Caki2 (cell line): ENCODE measurements around the gene SLC27A1. TPM values are rescaled to one million over a fixed set of nuclear protein-coding genes. Genes with fewer than 3 reads are reported as not detected.
"Not testable (repeated sequence)": the region's sequence is repeated elsewhere in the genome, so short reads cannot be mapped to it uniquely, and the experiment has no call there.

Experiments
- DNase-seq: peaks from one replicate; pipeline ENCODE4 v3.0.0-alpha.2; 2015; ENCODE audit warnings: low read depth
- in situ Hi-C: cut with HindIII; loops from 2 replicates; pipeline ENCODE4 v1.10.0; 2016; ENCODE audit warnings: low sequenced_read_pairs, low pct_unique_long_range_greater_than_20kb, mixed read lengths
- total RNA-seq: library from RNA; depleted of rRNA; stranded (reverse); fragments of >200 nt; shearing (Covaris generic); gene quantifications from 2 replicates; pipeline ENCODE4 v1.2.3, GENCODE V29; 2014; ENCODE audit warnings: low replicate concordance

Gene SLC27A1
- total RNA-seq, 1 experiment from 2014 or later, result 18.2 TPM

DNA sequence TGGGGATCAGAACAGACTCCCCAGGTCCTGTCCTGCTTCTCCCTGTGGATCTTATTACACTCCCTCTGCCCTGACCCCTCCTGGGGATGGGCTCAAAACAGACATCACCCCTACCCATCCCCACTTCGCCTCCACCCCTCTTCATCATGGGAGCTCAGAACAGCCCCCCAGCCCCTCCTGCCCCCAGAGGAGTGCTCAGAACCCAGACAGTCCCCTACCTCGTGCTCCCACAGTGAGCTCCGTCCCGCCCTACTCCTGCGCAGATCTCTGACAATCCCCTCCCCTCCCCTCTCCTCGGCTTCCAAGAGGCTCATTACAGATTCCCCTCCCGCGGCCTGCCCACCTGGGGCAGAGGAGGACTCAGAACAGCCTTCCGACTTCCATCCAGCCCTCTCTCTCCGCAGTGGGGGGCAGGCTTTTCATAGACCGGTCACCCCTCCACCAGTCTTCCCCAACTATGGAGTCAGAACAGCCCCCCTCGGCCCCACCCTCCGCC, 15.7 kb upstream of the SLC27A1 start:
- DNase-seq, result no peak
- in situ Hi-C loops, result no loop called here

DNA sequence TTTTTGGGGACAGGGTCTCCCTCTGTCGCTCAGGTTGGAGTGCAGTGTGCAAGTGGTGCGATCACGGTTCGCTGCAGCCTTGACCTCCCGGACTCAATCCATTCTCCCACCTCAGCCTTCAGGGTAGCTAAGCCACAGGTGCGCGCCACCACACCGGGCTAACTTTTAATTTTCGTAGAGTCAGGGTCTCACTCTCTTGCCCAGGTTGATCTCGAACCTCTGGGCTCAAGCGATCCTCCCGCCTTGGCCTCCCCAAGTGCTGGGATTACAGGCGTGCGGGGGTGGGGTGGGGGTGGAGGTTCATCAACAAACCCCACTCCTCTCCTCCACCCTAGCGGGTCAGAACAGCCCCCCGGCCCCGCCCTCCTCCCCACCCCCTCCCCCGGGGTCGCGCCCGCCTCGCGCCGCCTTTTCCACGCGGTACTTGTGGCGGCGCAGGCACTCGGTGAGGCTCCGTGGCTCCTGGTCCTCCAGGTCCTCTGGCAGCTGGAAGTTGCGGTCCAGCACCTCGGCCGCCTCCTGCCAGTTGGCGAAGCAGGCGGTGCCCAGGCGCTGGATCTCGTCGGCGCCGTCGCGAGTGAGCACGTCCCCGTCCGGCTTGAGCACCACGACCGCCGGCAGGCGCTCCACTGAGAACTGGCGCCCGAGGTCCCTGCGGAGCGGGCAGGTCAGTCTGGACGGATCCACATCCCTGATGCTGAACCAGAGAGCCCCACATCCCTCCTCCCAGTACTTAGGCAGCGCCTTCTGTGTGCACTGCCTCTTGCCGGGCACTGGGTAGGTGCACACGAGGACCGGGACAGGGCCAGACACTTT, 14.8 kb upstream of the SLC27A1 start:
- no peak for DNase-seq
- in situ Hi-C loops, result no loop called here

DNA sequence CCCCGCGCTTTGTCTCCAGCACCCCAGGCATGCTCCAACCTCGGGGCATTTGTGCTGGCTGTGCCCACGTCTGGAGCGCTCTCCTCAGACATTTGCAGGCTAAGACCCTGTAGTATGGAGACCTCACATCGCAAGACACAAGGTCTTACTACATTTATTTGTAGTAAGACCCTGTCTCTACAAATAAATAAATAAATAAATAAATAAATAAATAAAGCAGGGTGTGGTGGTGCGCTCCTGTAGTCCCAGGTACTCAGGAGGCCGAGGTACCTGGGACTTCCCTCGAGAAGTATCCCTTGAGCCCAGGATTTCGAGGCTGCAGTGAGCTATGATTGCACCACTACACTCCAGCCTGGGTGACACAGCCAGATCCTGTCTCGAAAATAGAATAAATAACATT, 14.2 kb upstream of the SLC27A1 start:
- in situ Hi-C loops, result no loop called here
- no peak for DNase-seq

DNA sequence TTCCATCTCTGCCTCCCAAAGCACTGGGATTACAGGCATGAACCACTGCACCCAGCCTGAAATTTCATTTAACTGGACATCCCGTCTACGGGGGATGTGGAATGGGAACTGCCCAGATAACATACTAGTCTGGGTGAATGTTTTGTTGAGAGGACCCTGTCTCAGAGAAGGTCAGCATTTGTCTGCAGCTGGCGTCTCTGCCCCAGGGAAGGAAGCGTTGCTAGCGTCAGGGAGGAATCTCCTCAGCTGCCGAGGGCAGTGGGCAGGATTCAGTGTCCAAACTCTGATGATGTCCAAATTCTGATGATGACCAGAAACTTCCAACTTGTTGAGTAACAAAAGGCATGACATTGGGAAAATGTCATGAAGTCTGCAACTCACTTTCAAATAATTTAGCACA, 12.7 kb upstream of the SLC27A1 start:
- DNase-seq, result no peak
- in situ Hi-C loops, result no loop called here

DNA sequence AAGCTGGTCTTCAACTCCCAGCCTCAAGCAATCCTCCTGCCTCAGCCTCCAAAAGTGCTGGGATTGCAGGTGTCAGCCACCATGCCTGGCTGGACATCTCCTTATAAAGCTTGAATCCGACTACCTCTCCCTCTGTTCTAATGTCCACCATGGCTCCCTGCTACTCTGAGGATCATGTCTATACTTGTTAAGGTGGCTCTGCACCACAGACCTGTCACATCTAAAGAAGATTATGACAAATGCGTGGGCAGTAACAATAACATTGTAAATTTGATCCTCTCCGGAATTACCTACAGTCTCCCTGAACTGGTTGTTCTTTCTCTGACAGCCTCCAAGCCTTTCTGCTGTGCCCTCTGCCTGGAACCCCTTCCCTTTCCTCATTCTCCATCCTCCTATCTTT, 11.4 kb upstream of the SLC27A1 start:
- DNase-seq, result no peak
- in situ Hi-C loops, result no loop called here

DNA sequence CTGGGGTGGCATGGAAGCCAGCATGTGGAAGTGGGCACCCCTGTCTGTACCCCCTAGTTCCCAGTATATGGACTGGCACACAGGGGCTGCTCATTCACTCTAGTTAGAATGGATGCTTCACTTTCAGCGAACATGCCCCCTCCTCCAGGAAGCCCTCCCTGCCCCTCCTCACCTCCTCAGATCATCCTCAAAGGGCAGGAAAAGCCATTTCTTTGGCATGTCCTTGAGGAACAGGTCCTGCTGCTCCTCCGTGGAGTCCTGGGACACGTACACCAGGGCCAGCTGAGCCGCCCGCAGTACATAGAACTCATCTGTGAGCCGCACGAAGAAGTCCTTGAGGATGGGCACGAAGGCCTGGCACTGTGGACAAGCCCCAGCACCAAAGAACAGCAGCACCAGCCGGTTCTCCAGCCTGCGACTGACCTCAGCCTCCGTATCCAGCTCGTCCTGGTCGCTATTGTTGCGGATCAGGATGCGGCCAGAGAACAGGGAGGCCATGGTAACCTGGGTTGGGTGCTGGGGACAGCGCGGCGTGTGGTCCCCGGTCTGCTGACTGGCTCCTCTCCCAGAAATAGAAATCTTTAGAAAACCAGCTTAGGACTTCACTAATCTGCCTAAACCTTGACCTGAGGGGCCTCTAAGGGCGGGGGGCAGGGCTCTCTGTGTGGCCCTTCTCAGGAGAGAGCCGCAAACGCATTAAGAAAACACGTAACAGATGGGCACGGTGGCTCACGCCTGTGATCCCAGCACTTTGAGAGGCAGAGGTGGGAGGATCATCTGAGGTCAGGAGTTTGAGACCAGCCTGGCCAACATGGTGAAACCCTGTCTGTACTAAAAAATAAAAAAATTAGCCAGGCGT, 9.7 kb upstream of the SLC27A1 start, which contains the start of gene NXNL1:
TSS of gene NXNL1 (minus strand) at position 555 of the 859 bp plus-strand sequence. CDS start at position 498, 57 bp downstream.
- no peak for DNase-seq
- in situ Hi-C loops, result no loop called here

DNA sequence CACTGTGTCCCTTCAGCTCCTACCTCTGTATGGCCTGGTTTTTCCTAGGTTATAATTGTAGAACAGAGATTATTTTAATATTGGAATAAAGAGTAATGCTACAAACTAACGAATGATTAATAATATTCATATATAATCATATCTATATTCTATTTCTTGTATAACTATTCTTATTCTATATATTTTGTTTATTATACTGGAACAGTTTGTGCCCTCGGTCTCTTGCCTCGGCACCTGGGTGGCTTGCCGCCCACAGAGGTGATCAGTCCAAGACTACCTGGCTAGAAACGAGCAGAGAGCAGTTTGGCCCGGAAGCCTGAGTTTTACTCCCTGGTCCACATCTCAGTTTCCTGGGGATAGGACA, 3.9 kb upstream of the SLC27A1 start:
- in situ Hi-C loops, result no loop called here
- no peak for DNase-seq

DNA sequence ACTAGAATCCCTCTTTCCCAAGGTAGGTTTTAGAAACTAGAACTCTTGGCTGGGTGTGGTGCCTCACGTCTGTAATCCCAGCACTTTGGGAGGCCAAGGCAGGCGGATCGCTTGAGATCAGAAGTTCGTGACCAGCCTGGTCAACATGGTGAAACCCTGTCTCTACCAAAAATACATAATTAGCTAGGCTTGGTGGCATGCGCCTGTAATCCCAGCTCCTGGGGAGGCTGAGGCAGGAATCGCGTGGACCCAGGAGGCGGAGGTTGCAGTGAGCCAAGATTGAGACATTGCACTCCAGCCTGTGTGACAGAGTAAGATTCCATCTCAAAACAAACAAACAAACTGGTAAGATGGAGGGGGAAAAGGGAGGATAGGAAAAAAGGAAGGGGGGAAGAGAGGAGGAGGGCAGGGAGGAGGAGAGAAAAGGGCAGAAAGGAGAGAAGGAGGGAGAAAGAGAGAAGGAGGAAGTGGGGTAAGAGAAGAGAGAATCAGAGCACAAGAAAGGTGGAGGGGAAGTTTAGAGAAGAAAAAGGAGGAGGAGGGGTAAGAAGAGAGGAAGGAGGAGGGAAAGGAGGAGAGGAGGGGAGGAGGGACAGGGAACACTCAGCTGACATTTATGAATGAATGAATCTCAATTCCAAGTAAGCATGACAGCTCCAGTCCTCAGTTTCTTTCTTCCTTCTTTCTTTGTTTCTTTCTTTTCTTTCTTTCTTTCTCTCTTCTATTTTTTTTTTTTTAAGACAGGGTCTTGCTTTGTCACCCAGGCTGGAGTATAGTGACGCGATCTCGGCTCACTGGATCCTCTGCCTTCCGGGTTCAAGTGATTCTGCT, 2.6 kb upstream of the SLC27A1 start:
- in situ Hi-C loops, result no loop called here
- DNase-seq, result no peak

DNA sequence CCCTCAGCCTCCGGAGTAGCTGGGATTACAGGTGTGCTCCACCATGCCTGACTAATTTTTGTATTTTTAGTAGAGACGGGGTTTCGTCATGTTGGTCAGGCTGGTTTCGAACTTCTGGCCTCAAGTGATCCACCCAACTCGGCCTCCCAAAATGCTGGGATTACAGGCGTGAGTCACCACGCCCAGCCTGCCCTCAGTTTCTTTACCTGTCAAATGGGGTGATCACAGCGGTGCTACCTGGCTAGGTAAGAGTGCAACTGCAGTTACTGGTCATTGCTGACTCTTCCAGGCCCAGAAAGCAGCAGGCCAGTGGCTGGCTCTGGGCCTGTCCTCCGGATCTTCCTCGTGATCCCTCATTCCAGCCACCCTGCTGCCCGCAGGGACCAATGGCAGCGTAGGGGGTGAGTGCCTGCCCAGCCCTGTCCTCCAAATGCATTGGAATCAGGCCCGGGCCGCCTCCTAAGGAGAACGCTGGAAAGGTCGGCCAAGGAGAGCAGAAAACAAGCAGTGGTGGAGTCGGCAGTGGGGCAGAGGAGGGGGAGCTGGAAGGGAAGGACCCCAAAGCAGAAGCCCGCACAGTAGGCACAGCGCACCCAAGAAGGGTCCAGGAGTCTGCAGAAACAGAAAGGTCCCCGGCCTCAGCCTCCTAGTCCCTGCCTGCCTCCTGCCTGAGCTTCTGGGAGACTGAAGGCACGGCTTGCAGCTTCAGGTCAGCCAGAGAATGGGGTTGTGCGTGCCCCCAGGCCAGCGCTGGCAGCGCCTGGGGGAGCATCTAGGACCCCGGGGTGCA, 1.8 kb upstream of the SLC27A1 start:
- DNase-seq, result no peak
- in situ Hi-C loops, result no loop called here

DNA sequence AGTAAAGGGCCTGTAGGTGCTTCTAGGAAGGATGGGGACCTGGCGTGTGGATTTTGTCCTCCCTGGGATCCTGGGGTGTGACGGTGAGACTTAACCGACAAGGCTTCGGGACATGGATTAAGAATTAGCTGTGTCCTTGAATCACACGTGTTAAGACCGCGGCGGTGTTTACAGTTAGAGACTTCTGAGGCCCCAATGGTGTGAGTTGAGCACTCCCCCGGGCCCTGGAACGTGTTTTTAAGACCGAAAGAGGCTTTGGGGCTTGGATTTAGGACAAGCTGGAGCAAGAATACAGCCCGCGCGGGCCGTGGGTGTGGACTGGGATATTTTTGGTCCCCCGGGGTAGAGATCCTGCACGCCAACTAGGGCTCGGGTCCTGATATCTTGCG, 1.2 kb upstream of the SLC27A1 start:
- DNase-seq, result no peak

DNA sequence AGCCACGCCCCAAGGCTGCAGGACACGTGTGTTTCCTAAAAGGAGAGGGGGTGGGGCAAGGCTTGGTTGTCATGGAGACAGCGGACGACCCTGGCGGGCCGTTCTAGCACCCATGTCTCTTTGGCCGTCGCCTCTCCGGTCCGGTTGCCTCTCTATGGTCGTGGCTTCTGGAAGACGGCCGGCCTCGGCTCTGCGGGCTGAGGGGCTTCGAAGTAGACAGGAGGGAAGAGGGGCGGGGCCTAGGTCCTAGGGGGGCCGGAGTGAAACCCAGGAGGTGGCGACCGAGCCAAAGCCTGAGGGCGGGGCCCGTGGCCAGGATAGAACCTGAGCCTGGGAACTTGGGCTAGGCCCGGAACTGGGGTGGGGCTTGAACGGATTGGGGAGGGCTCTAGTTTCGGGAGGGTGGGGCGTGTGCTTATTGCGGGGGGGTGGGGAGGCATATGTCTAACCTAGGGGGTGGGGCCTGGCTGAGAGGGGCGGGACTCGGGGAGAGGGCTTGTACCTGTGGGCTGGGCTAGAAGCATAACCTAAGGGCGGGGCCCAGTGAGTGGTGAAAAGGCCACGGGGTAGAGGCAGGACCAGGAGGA, 750 bp upstream of the SLC27A1 start:
- peak; percentile 95 for DNase-seq
- in situ Hi-C loops, result no loop called here

More for the DNA sequence above, 1.2 kb upstream of the SLC27A1 start:
- in situ Hi-C loops, result no loop called here

DNA sequence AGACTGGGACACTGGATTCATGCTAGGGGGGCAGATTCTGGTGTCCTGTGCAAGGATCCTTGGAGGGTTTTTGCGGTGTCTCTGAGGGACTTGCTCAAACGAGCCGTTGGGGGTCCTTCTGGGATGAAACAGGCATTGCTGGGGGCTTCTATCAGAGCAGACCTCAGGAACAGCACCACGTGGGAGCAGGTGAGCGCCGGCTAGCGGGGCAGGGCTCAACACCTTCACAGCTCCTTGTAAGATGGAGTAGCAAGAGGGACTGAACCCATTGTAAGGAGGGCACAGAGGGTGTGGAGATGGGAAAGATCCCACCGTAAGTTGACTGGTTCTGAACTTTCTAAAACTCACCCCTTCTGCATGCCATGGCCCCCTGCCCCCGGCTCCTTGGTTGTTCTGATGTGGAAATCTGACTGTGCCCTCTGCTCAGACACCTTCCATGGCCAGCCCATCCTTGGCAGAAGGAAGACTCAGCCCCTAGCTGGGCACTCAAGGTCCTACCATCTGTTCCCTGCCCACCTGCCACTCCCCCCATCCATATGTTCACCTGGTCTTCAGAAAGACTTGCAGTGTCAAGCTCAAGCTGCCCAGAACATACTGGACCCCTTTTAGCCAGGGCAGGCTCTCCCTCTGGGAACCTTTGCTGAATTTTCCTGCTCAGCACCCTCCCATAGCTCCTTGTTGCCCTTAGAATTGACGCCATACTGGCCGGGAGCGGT, 1.2 kb downstream of the SLC27A1 start:
- in situ Hi-C loops, result no loop called here
- DNase-seq, result no peak

DNA sequence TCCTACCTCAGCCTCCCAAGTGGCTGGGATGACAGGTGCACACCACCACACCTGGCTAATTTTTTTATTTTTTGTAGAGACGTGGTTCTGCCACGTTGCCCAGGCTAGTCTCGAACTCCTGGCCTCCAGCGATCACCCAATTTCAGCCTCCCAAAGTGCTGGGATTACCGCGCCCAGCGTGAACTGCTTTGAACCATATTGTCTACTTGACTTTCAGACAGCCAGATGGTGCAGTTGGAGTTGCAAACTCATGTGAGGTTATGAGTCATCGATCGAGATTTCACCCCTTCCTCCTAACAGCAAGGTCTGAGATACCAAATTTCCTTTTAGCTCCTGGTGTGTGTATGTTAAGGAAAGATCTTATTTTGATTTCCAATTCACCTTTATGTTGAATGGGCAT, 2.7 kb downstream of the SLC27A1 start:
- in situ Hi-C loops, result no loop called here
- peak; percentile 31 for DNase-seq

DNA sequence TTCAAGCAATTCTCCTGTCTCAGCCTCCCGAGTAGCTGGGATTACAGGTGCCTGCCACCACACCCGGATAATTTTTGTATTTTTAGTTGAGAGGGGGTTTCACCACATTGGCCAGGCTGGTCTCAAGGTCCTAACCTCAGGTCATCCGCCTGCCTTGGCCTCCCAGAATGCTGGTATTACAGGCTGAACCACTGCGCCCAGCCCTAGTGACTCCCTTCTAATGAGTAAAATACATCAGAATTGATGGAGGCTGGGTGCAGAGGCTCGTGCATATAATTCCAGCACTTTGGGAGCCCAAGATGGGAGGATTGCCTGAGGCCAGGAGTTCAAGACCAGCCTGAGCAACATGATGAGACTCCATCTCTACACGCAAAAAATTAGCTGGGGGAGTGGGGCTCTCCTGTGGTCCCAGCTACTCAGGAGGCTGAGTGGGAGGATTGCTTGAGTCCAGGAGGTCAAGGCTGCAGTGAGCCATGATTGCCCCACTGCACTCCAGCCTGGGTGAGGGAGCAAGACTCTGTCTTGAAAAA, 4.8 kb downstream of the SLC27A1 start:
- in situ Hi-C loops, DNase-seq: not testable (repeated sequence)

DNA sequence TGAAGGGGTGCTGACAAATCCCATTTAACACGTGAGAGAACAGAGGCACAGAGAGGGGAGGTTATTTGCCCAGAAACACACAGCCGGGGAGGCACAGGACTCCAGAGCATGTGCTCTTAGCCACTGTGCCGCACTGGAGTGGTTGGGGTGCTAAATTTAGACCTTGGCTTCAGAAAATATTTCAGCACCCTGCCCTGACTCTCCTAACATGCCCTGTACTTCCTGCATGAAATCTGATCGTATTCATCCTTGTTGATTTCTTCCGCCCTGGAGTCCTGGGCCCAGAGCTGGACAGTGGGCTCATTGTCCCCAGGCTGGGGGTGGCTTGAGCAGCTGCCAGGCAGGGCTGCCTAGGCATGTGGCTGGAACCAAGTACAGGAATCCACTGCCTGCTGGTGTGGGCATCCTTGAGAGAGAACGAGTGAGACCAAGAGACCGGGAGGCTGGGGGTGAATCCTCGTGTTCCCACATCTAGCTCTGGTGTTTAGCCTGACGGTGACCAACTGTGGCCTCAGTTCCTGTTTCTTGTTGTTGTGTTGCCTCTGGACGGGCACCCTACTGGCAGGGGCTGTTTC, 5.3 kb downstream of the SLC27A1 start:
- no peak for DNase-seq
- in situ Hi-C loops, result no loop called here

DNA sequence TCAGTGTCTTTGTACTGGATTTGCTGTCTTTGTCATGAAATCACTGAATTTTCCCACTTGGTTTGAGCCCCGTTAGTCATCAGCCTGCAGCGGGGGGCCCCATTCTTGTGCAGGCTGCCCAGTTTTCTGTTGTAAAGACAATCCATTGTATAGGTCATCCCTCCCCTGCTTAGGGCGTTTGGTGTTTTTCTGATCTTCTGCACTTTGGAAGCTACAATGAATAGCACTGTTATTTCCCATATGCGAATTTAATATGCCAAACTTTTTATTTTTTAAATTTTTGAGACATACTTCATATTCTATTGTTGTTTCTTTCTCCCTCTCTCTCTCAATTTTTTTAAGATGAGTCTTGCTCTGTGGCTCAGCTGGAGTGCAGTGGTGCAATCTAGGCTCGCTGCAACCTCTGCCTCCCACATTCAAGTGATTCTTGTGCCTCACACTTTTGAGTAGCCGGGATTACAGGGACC, 9.0 kb downstream of the SLC27A1 start:
- DNase-seq, result no peak
- in situ Hi-C loops, result no loop called here
